Common myeloid progenitor, CD34-positive (primary cell): Measurements from ENCODE around the gene MYL4.
A peak's percentile ranks its signal among the peaks of the same experiment; 100 is the strongest.

Experiments used
- CTCF ChIA-PET: fragments of 350-600 bp; sonication (Branson Sonifier 250); formaldehyde crosslinking; loops from one replicate; lab custom pipeline; 2021; ENCODE audit warnings: antibody characterized with exemption; lab: Charles Lee
- POLR2A ChIA-PET: fragments of 350-600 bp; sonication (Branson Sonifier 250); formaldehyde crosslinking; loops from one replicate; lab custom pipeline; 2021; ENCODE audit warnings: antibody characterized with exemption; lab: Charles Lee
- DNase-seq, 3 donors: peaks; one replicate each; pipeline versions ENCODE4 v3.0.0 to v3.0.0-alpha.2; 2013
- H3K27ac ChIP-seq, 2 experiments: 1 replicate in 1 of 2; 2 replicates in 1 of 2; pipeline ENCODE4 v1.7.0; 2013; ENCODE audit warnings: inconsistent platforms in 2 of 2, low read length in 2 of 2, mild to moderate bottlenecking in 2 of 2, low read depth in 1 of 2, moderate library complexity in 1 of 2; ENCODE audit not compliant: severe bottlenecking in 2 of 2, insufficient read depth in 1 of 2, poor library complexity in 1 of 2
- H3K27me3 ChIP-seq, 5 experiments: replicated peaks in 2 of 5; 1 replicate in 3 of 5; 2 replicates in 2 of 5; pipeline versions ENCODE4 v1.6.1 to v1.7.0; 2013; ENCODE audit warnings: low read length in 4 of 5, mild to moderate bottlenecking in 2 of 5, moderate library complexity in 2 of 5, inconsistent platforms in 1 of 5; ENCODE audit not compliant: insufficient read depth in 5 of 5, control insufficient read depth in 4 of 5
- H3K36me3 ChIP-seq, 4 experiments: 1 replicate in 2 of 4; 2 replicates in 2 of 4; pipeline versions ENCODE4 v1.6.1 to v1.7.0; 2013; ENCODE audit warnings: low read length in 3 of 4, control low read depth in 1 of 4, mild to moderate bottlenecking in 1 of 4; ENCODE audit not compliant: control insufficient read depth in 4 of 4, insufficient read depth in 4 of 4
- H3K4me1 ChIP-seq, 4 experiments: 1 replicate in 3 of 4; 2 replicates in 1 of 4; pipeline versions ENCODE4 v1.6.1 to v1.7.1; 2013; ENCODE audit warnings: low read length in 3 of 4, mild to moderate bottlenecking in 3 of 4, control low read depth in 1 of 4, inconsistent platforms in 1 of 4, moderate library complexity in 1 of 4; ENCODE audit not compliant: control insufficient read depth in 4 of 4, insufficient read depth in 4 of 4; ENCODE audit errors: control extremely low read depth in 1 of 4
- H3K4me3 ChIP-seq, 7 experiments: 1 replicate in 4 of 7; 2 replicates in 3 of 7; pipeline versions ENCODE4 v1.5.1 to v1.7.0; 2013; ENCODE audit warnings: mild to moderate bottlenecking in 7 of 7, low read length in 6 of 7, moderate library complexity in 6 of 7, inconsistent platforms in 2 of 7, low read depth in 2 of 7, control low read depth in 1 of 7; ENCODE audit not compliant: insufficient read depth in 4 of 7, control insufficient read depth in 1 of 7; ENCODE audit errors: extremely low read depth in 1 of 7
- H3K9me3 ChIP-seq, 5 experiments: 1 replicate in 4 of 5; 2 replicates in 1 of 5; pipeline versions ENCODE4 v1.6.1 to v1.7.1; 2013; ENCODE audit warnings: low read length in 4 of 5, mild to moderate bottlenecking in 2 of 5, inconsistent platforms in 1 of 5, low read depth in 1 of 5, moderate library complexity in 1 of 5; ENCODE audit not compliant: control insufficient read depth in 4 of 5, insufficient read depth in 2 of 5; ENCODE audit errors: control extremely low read depth in 1 of 5
- WGBS: methylation state at CpG from one replicate; pipeline ENCODE4 v1.1.5; 2013; ENCODE audit not compliant: insufficient coverage; 5-methylcytosine and 5-hydroxymethylcytosine counted together

Gene MYL4

DNA sequence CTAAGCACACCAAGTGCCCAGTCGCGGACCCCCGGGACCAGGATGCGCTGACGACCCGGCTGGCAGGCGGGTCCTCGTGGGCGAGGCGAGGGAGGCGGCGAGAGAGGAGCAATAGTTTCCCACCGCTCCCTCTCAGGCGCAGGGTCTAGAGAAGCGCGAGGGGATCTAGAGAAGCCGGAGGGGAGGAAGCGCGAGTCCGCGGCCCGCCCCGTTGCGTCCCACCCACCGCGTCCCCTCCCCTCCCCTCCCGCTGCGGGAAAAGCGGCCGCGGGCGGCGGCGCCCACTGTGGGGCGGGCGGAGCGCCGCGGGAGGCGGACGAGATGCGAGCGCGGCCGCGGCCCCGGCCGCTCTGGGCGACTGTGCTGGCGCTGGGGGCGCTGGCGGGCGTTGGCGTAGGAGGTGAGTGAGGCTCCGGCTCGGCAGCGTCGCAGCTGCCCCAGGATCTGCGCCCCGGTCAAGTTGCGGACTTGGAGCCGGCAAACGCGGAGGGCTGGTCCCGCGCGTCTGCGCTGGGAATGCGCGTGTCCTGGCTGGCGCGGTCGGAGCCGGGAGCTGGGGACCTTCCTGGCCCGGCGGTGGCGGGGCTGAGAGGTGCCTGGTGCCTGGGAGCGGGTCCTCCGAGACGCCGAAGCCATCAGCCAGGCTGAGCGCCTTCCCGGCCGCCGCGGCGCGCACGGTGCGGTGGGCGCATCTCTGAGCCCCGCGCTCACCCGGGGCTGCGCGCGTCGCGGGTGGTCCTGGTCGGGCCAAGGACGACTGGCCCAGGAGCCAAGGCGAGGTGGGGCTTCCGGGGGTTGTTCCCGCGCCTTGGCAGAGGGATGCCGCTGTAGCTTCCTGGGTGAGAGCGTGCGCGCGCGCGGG is 44.6 kb downstream of the MYL4 start, which contains the start of gene ITGB3:
Gene ITGB3, plus strand, starts transcription at position 287 of the 862 bp plus-strand sequence. Its CDS starts 35 bp downstream, at position 322.
- POLR2A ChIA-PET, result no interaction called here
- Histone ChIP-seq H3K27ac (no peak within 1 kb of the TSS), H3K27me3 (peaks cover 6 to 31% (median 13%) of the 10 kb centered on the region in 5 experiments), H3K36me3 (no peaks in the 10 kb centered on the region), H3K4me1 (peaks cover 4 to 33% (median 26%) of the 10 kb centered on the region in 4 experiments), H3K4me3 (peak within 1 kb of the TSS; percentile 50 to 78 (median 64)), H3K9me3 (no peaks in the 10 kb centered on the region)
- CTCF ChIA-PET, result interaction anchor here (1.1 kb wide), 2 partner anchors 10 to 11 kb away, joined by 3 read pairs; no protein-coding TSS in a partner anchor
- DNase-seq, result peak; percentile 74 to 83 (median 78)
- WGBS, result under 1% methylated on average over 80 of the region's 112 CpGs

DNA sequence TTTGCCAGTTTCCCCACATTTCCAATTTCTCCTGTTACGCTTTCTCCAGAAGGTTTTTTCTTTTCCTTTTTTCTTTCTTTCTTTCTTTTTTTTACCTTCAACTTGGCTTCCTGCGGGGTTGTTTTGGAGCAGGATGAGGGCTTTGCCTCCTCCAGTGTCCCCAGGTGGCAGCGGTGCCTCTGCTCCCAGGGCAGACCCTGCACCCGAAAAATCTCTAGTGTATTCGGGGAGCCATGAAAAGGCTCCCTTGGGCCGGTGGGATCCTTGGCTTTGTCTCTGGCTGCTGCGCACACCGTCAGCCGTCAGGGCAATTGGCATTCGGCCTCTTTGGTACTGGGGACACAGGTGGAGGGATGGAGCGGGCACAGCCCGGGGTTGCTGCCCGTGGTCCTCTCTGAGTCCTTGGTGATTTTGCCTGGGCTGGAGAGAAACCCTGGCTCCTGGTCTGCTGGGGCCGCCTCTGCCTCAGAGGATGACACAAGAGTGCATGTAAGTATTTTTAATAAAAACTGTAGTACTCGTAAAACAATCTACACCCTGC is 45.3 kb downstream of the MYL4 start:
- CTCF ChIA-PET, result interaction anchor here (1.1 kb wide), 2 partner anchors 11 to 12 kb away, joined by 3 read pairs; no protein-coding TSS in a partner anchor
- no peak for DNase-seq
- Histone ChIP-seq H3K27ac (no peak overlapping the region), H3K36me3 (no peaks in the 10 kb centered on the region), H3K4me3 (peak overlapping the region; percentile 50 to 78 (median 64)), H3K9me3 (no peaks in the 10 kb centered on the region), H3K4me1 (peaks cover 4 to 34% (median 26%) of the 10 kb centered on the region in 4 experiments), H3K27me3 (peaks cover 6 to 31% (median 13%) of the 10 kb centered on the region in 5 experiments)
- WGBS, result 6% methylated on average over 9 of the region's 15 CpGs
- POLR2A ChIA-PET, result no interaction called here

DNA sequence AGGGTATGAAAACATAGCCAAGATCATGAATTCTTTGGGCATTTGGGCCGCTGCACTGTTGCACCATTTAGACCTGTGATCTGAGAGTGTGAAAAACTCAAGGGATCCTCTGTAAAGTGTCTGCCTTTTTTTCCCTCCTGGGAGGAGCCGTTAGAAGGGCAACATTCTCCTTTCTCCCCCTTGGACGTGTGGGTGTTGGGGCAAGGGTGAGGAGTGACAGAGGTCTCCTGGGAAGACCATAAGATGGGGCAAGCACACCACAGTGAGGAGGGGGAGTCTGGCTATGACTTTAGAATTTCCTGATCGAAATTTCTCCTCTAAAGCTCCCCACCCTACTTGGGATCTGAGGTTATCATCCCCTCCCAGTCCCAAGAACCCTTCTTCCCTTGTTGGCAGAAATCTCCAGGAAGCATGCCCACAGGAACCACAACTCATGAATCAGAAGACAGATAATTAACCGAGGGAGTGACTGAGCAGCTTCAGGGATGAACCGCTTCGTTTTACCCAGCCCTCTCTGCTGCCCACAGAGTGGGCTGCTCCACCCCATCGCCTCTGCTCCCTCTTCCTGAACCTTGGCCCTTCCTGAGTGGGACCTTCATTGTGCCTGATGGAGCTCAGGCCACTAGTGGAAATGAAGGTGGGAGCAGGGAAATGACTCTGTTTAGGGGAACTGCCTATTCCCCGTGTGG is 48.6 kb downstream of the MYL4 start:
- Histone ChIP-seq H3K27ac (no peak overlapping the region), H3K4me1 (peaks cover 4 to 34% (median 26%) of the 10 kb centered on the region in 4 experiments), H3K4me3 (peak overlapping the region in 3 of 7 experiments; percentile 12 to 47 (median 45)), H3K9me3 (no peaks in the 10 kb centered on the region), H3K36me3 (no peaks in the 10 kb centered on the region), H3K27me3 (peaks cover 4 to 31% (median 11%) of the 10 kb centered on the region in 5 experiments)
- ChIA-PET POLR2A (no interaction called here), CTCF (interaction anchor here (0.8 to 1.6 kb wide), 4 partner anchors 21 to 57 kb away, joined by 4 read pairs; no protein-coding TSS in a partner anchor)
- 13% methylated on average over 4 of the region's 9 CpGs for WGBS
- peak; percentile 43 to 62 (median 55) for DNase-seq

DNA sequence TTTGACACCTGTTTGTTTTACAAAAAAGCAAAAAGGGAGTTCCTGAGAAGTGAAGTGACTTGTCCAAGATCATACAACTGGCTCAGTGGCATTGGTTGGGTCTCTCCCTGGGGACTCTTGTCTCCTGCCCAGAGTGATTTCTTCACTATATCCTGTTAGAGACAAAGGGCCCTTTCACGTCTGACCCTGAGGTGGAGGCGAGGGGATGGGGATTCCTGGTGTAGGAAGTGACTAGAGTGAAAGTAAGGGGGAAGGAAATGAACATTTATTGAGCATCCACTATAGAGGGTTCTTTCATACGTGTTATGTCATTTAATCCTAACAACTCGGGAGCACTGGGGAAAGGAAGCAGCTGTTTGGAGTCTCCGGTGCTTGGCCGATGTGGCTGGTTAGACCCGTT is 53.4 kb downstream of the MYL4 start:
- Histone ChIP-seq H3K27me3 (peaks cover 0 to 5% (median 0%) of the 10 kb centered on the region in 5 experiments), H3K27ac (no peak overlapping the region), H3K4me3 (no peak overlapping the region), H3K9me3 (no peaks in the 10 kb centered on the region), H3K36me3 (no peaks in the 10 kb centered on the region), H3K4me1 (peaks cover 4 to 12% (median 7%) of the 10 kb centered on the region in 4 experiments)
- ChIA-PET CTCF (interaction anchor here (1.5 kb wide), 1 partner anchor 29 kb away, joined by 3 read pairs; no protein-coding TSS in a partner anchor), POLR2A (no interaction called here)
- no peak for DNase-seq
- WGBS, result 88% methylated on average over 7 of the region's 7 CpGs

DNA sequence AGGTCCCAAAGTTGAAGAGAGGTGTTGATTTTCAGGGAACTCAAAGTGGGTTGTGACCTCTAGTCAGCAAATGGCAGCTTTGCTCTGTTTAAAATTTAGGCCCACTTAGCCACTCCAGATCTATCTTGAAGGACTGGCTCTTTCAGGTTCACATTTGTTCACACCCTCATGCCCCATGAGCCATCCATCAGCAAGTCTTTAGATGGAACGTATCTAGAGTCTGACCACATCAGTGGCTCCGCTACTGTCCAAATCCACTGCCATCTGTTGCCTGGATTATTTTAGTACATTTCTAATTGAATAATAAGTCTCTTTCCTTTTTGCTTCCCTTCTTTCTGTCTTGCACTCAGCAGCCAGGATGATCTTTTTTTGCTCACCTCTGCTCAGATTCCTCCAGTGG is 55.0 kb downstream of the MYL4 start:
- Histone ChIP-seq H3K4me1 (no peaks in the 10 kb centered on the region), H3K9me3 (no peaks in the 10 kb centered on the region), H3K27ac (no peak overlapping the region), H3K27me3 (peaks cover 0 to 5% (median 0%) of the 10 kb centered on the region in 5 experiments), H3K4me3 (no peak overlapping the region), H3K36me3 (no peaks in the 10 kb centered on the region)
- WGBS, result no CpG with 5 or more reads among the region's 2 CpGs
- no peak for DNase-seq
- ChIA-PET CTCF (interaction anchor here (1.2 kb wide), 1 partner anchor 35 kb away, joined by 3 read pairs; no protein-coding TSS in a partner anchor), POLR2A (no interaction called here)

DNA sequence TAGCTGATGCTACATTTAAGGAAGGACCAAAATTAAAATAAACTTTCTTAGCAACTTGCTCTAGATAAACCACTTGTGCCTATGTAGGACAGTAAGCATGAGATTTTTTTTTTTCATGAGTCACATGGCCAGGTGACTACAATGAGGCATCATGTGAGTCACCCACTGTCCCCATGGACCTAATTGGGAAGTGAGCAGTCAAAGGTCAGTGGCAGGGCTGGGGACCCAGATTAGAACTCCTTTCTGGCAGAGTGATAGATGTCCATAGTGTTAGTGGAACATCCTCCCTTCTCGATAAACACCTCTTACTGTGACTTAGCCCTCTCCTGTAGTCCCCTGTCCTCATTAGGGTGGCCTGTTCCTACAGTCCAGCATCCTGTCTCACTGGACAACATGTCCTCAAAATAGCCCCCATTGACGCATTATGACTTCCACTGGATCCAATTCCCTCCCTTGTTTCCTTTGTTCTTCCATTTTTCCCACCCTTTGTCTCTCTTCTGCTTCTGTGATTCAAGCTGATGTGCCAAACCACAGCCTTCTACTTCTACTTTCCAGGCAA is 56.9 kb downstream of the MYL4 start:
- Histone ChIP-seq H3K27ac (no peak overlapping the region), H3K36me3 (no peaks in the 10 kb centered on the region), H3K4me3 (no peak overlapping the region), H3K4me1 (no peaks in the 10 kb centered on the region), H3K27me3 (no peaks in the 10 kb centered on the region), H3K9me3 (peaks cover 0 to 4% (median 0%) of the 10 kb centered on the region in 5 experiments)
- DNase-seq, result no peak
- ChIA-PET CTCF (no interaction called here), POLR2A (no interaction called here)
- 100% methylated on average over 2 of the region's 2 CpGs for WGBS
